WERI-Rb-1 (cell line): ENCODE results near the gene AGTRAP.
A peak's percentile ranks its signal among the peaks of the same experiment; 100 is the strongest.

Source experiments
- DNase-seq: peaks from one replicate; pipeline ENCODE4 v3.0.0-alpha.2; 2020
- H3K27ac ChIP-seq: fragments of 250-450 bp; sonication (Bioruptor Pico); 2 replicates; pipeline ENCODE4 v1.5.1; 2020; ENCODE audit warnings: mild to moderate bottlenecking, moderate library complexity
- H3K27me3 ChIP-seq: fragments of 250-450 bp; sonication (Bioruptor Pico); 2 replicates; pipeline ENCODE4 v1.5.1; 2021; ENCODE audit warnings: mild to moderate bottlenecking, low read depth, moderate library complexity; ENCODE audit not compliant: insufficient read depth, severe bottlenecking
- H3K36me3 ChIP-seq: fragments of 250-450 bp; sonication (Bioruptor Pico); 2 replicates; pipeline ENCODE4 v1.5.1; 2020; ENCODE audit warnings: mild to moderate bottlenecking, moderate library complexity
- H3K4me3 ChIP-seq: 2 replicates; pipeline ENCODE4 v1.5.1; 2011; ENCODE audit warnings: low read depth, mild to moderate bottlenecking, control low read depth, low read length
- H3K9me3 ChIP-seq: fragments of 250-450 bp; sonication (Bioruptor Pico); 2 replicates; pipeline ENCODE4 v1.5.1; 2021; ENCODE audit warnings: mild to moderate bottlenecking, moderate library complexity; ENCODE audit not compliant: severe bottlenecking
- TF ChIP-seq, protein P1 (sequence below): IDR thresholded peaks from 2 replicates; pipeline ENCODE4 v1.5.1; 2011; ENCODE audit warnings: low read depth, mild to moderate bottlenecking, control low read depth, inconsistent platforms, low read length

Gene AGTRAP

DNA sequence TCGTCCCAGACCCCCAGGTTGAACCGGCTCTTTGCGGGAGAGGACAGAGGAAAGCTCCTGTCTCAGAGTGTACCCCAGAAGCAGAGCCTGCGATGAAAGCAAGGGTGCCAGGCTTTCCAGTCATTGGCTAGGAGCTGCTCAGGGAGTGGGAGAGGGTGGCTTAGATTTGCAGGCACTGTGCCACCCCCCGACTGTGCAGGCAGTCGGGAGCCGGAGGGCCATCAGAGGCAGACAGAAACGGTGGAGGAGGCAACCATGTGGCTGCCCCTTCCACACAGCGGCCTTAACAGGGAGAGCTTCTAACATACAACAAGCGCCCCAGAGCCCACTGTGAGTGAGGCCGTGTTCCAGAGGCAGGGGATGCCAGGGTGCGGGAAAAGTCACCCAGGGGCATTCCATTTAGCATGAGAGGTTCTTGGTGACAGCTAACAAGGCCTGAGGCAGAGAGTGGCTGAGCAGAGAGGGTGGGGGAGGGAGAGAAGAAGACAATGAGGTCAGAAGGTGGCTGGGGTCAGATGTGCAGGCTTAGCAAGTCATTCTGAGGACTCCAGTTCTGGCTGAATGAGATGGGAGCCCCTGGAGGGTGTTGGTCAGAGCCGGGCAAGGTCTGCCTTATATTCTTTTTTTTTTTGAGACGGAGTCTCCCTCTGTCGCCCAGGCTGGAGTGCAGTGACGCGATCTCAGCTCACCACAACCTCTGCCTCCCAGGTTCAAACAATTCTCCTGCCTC lies 16.6 kb downstream of the AGTRAP start:
- TF ChIP-seq, protein P1, sequence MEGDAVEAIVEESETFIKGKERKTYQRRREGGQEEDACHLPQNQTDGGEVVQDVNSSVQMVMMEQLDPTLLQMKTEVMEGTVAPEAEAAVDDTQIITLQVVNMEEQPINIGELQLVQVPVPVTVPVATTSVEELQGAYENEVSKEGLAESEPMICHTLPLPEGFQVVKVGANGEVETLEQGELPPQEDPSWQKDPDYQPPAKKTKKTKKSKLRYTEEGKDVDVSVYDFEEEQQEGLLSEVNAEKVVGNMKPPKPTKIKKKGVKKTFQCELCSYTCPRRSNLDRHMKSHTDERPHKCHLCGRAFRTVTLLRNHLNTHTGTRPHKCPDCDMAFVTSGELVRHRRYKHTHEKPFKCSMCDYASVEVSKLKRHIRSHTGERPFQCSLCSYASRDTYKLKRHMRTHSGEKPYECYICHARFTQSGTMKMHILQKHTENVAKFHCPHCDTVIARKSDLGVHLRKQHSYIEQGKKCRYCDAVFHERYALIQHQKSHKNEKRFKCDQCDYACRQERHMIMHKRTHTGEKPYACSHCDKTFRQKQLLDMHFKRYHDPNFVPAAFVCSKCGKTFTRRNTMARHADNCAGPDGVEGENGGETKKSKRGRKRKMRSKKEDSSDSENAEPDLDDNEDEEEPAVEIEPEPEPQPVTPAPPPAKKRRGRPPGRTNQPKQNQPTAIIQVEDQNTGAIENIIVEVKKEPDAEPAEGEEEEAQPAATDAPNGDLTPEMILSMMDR = no peak
- Histone ChIP-seq H3K9me3 (peaks cover 3% of the 10 kb centered on the region), H3K36me3 (peaks cover 14% of the 10 kb centered on the region), H3K27me3 (no peaks in the 10 kb centered on the region), H3K4me3 (no peak overlapping the region), H3K27ac (peak overlapping the region; percentile 36)
- DNase-seq = peak; percentile 47

DNA sequence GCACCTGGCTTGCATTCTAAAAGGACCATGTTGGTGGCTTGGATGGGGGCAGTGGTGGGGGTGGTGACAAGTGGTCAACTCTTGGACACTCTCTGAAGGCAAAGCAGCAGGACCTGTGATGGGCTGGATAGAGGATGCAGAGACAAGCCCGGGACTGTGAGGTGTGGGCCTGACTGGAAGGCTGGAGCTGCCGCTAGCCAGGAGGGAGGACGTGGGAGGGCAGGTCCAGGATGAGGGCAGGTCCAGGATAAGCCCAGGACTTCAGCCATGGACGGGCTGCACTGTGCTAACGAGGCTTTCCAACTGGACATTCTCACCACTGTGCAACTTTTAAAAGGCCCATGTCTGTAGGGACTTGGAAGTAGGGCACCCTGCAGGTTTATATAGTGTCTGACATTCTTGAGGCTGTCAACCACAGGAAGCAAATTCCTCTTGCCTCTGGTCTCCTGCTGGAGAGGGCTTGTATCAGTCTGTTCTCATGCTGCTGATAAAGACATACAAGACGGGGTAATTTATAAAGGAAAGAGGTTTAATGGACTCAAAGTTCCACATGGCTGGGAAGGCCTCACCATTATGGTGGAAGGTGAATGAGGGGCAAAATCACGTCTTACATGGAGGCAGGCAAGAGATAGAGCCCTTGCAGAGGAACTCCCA lies 17.7 kb downstream of the AGTRAP start:
- no peak for DNase-seq
- Histone ChIP-seq H3K9me3 (peaks cover 3% of the 10 kb centered on the region), H3K27me3 (no peaks in the 10 kb centered on the region), H3K4me3 (no peak overlapping the region), H3K36me3 (peaks cover 8% of the 10 kb centered on the region), H3K27ac (no peak overlapping the region)
- TF ChIP-seq, protein P1 = no peak

DNA sequence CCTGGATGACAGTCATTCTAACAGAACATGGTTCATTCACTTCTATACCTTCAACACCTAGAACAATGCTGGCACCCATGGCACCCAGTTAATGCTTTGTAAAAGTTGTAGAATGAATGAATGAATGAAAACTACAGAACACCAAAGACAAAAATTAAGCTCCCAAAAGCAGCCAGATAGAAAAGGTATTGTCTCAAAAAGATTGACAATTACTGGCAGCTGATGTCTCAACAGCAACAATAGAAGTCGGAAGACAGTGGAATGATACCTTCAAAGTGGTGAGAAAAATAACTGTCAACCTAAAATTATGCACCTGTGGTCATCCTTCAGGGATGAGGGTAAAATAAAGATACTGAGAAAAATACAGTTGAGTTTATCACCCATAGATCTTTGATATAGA lies 21.1 kb downstream of the AGTRAP start:
- H3K36me3 ChIP-seq = no peaks in the 10 kb centered on the region
- no peaks in the 10 kb centered on the region for H3K27me3 ChIP-seq
- no peak for DNase-seq
- H3K9me3 ChIP-seq = peaks cover 3% of the 10 kb centered on the region
- H3K27ac ChIP-seq = no peak overlapping the region
- TF ChIP-seq, protein P1 = no peak
- no peak overlapping the region for H3K4me3 ChIP-seq

DNA sequence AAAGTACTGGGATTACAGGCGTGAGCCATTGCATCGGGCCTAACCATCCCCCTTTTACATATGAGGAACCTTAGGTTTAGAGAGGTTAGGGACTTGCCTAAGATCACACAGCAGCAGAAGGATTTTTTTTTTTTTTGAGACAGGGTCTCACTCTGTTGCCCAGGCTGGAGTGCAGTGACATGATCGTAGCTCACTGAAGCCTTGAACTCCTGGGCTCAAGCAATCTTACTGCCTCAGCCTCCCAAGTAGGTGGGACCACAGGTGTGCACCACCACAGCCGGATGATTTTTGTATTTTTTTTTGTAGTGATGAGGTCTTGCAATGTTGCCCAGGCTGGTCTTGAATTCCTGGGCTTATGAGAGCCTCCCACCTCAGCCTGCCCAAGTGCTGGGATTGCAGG lies 23.9 kb downstream of the AGTRAP start:
- no peaks in the 10 kb centered on the region for H3K27me3 ChIP-seq
- no peak overlapping the region for H3K27ac ChIP-seq
- H3K9me3 ChIP-seq = peaks cover 3% of the 10 kb centered on the region
- no peaks in the 10 kb centered on the region for H3K36me3 ChIP-seq
- TF ChIP-seq, protein P1 = no peak
- no peak for DNase-seq
- no peak overlapping the region for H3K4me3 ChIP-seq

DNA sequence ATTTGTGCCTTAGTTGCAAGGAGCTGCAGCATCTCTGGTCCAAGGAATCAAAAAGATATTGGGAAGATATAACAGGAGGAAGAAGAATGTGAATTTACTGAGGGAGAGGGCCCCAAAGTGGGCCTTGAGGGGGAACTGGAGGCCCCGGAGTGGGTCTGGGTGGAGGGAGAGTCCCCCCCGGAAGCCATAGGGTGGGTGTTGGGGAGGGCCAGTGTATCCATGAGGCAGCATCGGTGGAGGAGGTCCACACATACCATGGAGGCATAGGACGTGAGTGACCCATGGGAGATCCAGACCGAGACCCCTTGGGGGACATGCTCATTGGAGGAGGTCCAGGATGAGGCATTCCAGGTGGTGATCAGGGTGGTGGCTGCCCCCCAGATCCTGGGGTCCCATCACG lies 25.3 kb downstream of the AGTRAP start:
- TF ChIP-seq, protein P1 = no peak
- no peak overlapping the region for H3K27ac ChIP-seq
- H3K36me3 ChIP-seq = no peaks in the 10 kb centered on the region
- peaks cover 3% of the 10 kb centered on the region for H3K9me3 ChIP-seq
- H3K27me3 ChIP-seq = no peaks in the 10 kb centered on the region
- no peak overlapping the region for H3K4me3 ChIP-seq
- DNase-seq = no peak
